GM12878 (cell line): ENCODE data around the gene CAMP. TPM values are rescaled to one million over a fixed set of nuclear protein-coding genes. Genes with fewer than 3 reads are reported as not detected.

Source experiments
- ATAC-seq: fragments of 200-7000 bp; cut with Tn5 transposase; 3 replicates; pipeline ENCODE4 v1.9.1; 2020; ENCODE audit warnings: mild to moderate bottlenecking, moderate library complexity
- BruUV-seq: library from RNA; stranded (reverse); fragments of 400-500 nt; replicated peaks from 2 replicates; lab custom pipeline; 2021; lab: Mats Ljungman, UMichigan
- CTCF ChIA-PET: fragments of 300-600 bp; sonication (Branson Sonifier 250); formaldehyde crosslinking; extraction: SDS; loops from one replicate; lab custom pipeline; 2021; ENCODE audit warnings: inconsistent platforms; lab: Yijun Ruan, JAX
- POLR2A ChIA-PET: fragments of 350-600 bp; formaldehyde crosslinking; extraction: SDS; loops from one replicate; lab custom pipeline; 2021; ENCODE audit warnings: inconsistent platforms; lab: Charles Lee
- RAD21 ChIA-PET: fragments of 300-600 bp; sonication (Branson Sonifier 250); formaldehyde crosslinking; loops from one replicate; lab custom pipeline; 2023; ENCODE audit warnings: antibody characterized with exemption; ENCODE audit not compliant: unreplicated experiment; lab: Charles Lee
- SMC1A ChIA-PET: fragments of 300-600 bp; sonication (Branson Sonifier 250); formaldehyde crosslinking; loops from one replicate; lab custom pipeline; 2023; ENCODE audit not compliant: unreplicated experiment, uncharacterized antibody; lab: Charles Lee
- DNase-seq: peaks from one replicate; pipeline ENCODE4 v3.0.0-alpha.2; 2011; ENCODE audit warnings: low read depth, low spot score
- FAIRE-seq: peaks from 3 replicates; lab custom pipeline; 2011; peaks lifted over from hg19 to GRCh38; lab: Jason Lieb, UNC
- H2AFZ ChIP-seq: 2 replicates; pipeline ENCODE4 v1.6.0; 2011; ENCODE audit warnings: low read depth, low read length, control low read depth; ENCODE audit not compliant: control insufficient read depth
- H3K27ac ChIP-seq: 2 replicates; pipeline ENCODE4 v1.5.1; 2011; ENCODE audit warnings: control low read depth; ENCODE audit not compliant: control insufficient read depth, insufficient read depth
- H3K27me3 ChIP-seq, 2 experiments: replicated peaks in 1 of 2; 2 replicates each; pipeline versions ENCODE4 v1.6.0 to v1.6.1; 2011; ENCODE audit warnings: low read length in 1 of 2; ENCODE audit not compliant: control insufficient read depth in 2 of 2, insufficient read depth in 2 of 2
- H3K36me3 ChIP-seq, 2 experiments: 2 replicates each; pipeline ENCODE4 v1.5.1; 2011; ENCODE audit warnings: low read length in 1 of 2; ENCODE audit not compliant: control insufficient read depth in 2 of 2, insufficient read depth in 2 of 2
- H3K4me1 ChIP-seq: 2 replicates; pipeline ENCODE4 v1.6.1; 2011; ENCODE audit warnings: mild to moderate bottlenecking, low read length, moderate library complexity, mixed read lengths; ENCODE audit not compliant: control insufficient read depth, insufficient read depth
- H3K4me2 ChIP-seq: 2 replicates; pipeline ENCODE4 v1.6.0; 2011; ENCODE audit warnings: control low read depth; ENCODE audit not compliant: control insufficient read depth, insufficient read depth
- H3K4me3 ChIP-seq: fragments of 200-600 bp; sonication (generic); 2 replicates; pipeline ENCODE4 v1.5.1; 2016
- H3K79me2 ChIP-seq: 2 replicates; pipeline ENCODE4 v1.6.0; 2011; ENCODE audit warnings: low read length; ENCODE audit not compliant: control insufficient read depth, insufficient read depth
- H3K9ac ChIP-seq: 2 replicates; pipeline ENCODE4 v1.8.0; 2011; ENCODE audit warnings: low read length, control low read depth, mixed read lengths; ENCODE audit not compliant: control insufficient read depth, insufficient read depth
- H3K9me3 ChIP-seq: replicated peaks from 3 replicates; pipeline ENCODE4 v1.5.1; 2011; ENCODE audit warnings: mild to moderate bottlenecking, low read length; ENCODE audit not compliant: control insufficient read depth, insufficient read depth
- H4K20me1 ChIP-seq: 2 replicates; pipeline ENCODE4 v1.6.0; 2011; ENCODE audit not compliant: control insufficient read depth, insufficient read depth
- BCLAF1 ChIP-seq: fragments of 450-650 bp; IDR thresholded peaks from 2 replicates; pipeline ENCODE4 v1.6.1; 2017; ENCODE audit warnings: antibody characterized with exemption, mild to moderate bottlenecking, moderate library complexity
- NR2F1 ChIP-seq: fragments of 450-650 bp; conservative IDR thresholded peaks from 2 replicates; pipeline ENCODE4 v1.6.1; 2017; ENCODE audit warnings: mild to moderate bottlenecking
- TCF7 ChIP-seq: IDR thresholded peaks from 2 replicates; pipeline ENCODE4 v1.6.1; 2014; ENCODE audit warnings: antibody characterized with exemption, borderline replicate concordance
- WGBS: methylation state at CpG from one replicate; pipeline ENCODE4 v1.1.6; 2016; ENCODE audit warnings: low lambda C conversion rate; ENCODE audit not compliant: insufficient replicate concordance, insufficient coverage; ENCODE audit errors: missing lambda C conversion rate; 5-methylcytosine and 5-hydroxymethylcytosine counted together
- in situ Hi-C: fragments of 300-500 bp; cut with MboI; formaldehyde crosslinking; loops from 9 replicates; pipeline ENCODE4 v1.14.3; 2018; ENCODE audit warnings: mixed read lengths
- intact Hi-C: fragments of 100-400 bp; cut with micrococcal nuclease; formaldehyde crosslinking; loops from one replicate; pipeline ENCODE4 v1.14.2; 2022; ENCODE audit not compliant: unreplicated experiment
- polyA plus RNA-seq, 11 experiments: library from polyadenylated mRNA; depleted of rRNA in 4 of 11; unstranded in 6 of 11; stranded (reverse) in 5 of 11; fragments of >200 nt; fragmentation: Nextera tagmentation in 4 of 11; fragmentation: Illumina TruSeq in 1 of 11; extraction: Ambion mirVana in 4 of 11; extraction: Trizol in 1 of 11; gene quantifications; 1 replicate in 1 of 11; 2 replicates in 10 of 11; pipeline versions ENCODE4 v1.2.1 to v1.2.3, GENCODE V29; 2011 to 2016; ENCODE audit warnings: inconsistent platforms in 2 of 11, missing spikeins in 2 of 11, low read depth in 1 of 11
- total RNA-seq, 4 experiments: library from RNA; depleted of rRNA in 3 of 4; stranded (reverse); fragments of >200 nt in 3 of 4; fragmentation: Illumina TruSeq in 1 of 4; extraction: Trizol in 1 of 4; gene quantifications; 2 replicates each; pipeline versions ENCODE4 v1.2.1 to v1.2.3, GENCODE V29; 2013 to 2021

Gene CAMP
- total and polyA plus RNA-seq, 10 of the 15 experiments (the other 5 are each of a cell fraction or from before 2014, with no cell fraction given) = 0.76 to 34.3 (median 7.6) TPM

- ChIA-PET SMC1A (interaction anchor here (7.4 kb wide), 1 partner anchor 200 kb away, joined by 57 read pairs; no protein-coding TSS in a partner anchor), RAD21 (interaction anchor here (0.7 to 1.4 kb wide), 4 partner anchors 32 to 200 kb away, joined by 3 to 5 read pairs (median 4); no protein-coding TSS in a partner anchor), CTCF (interaction anchor here (1.0 to 16.5 kb wide), 2 partner anchors 164 to 199 kb away, joined by 3 to 267 read pairs; no protein-coding TSS in a partner anchor), POLR2A (interaction anchor here (0.6 kb wide), 1 partner anchor 431 kb away, joined by 4 read pairs; no protein-coding TSS in a partner anchor)
- 0% methylated on average over 1 of the region's 1 CpG for WGBS
- FAIRE-seq = no peak
- DNase-seq = no peak
- intact Hi-C loops (no loop called here), in situ Hi-C loops (no loop called here)
- no peaks in the 10 kb centered on the region for H3K27me3 ChIP-seq
- no peaks in the 10 kb centered on the region for H4K20me1 ChIP-seq
- no peak for TF ChIP-seq NR2F1
- TF ChIP-seq BCLAF1 = no peak
- TF ChIP-seq TCF7 = no peak
- no peak for ATAC-seq
- no peaks in the 10 kb centered on the region for H3K36me3 ChIP-seq
- peaks cover 2% of the 10 kb centered on the region; the same call in 1 of the 2 replicates for H3K79me2 ChIP-seq
- no TSS peak for BruUV-seq
- peaks cover 23% of the 10 kb centered on the region for H3K4me1 ChIP-seq
- no peaks in the 10 kb centered on the region for H3K9me3 ChIP-seq
- H3K9ac ChIP-seq = no peak overlapping the region
- no peak overlapping the region for H2AFZ ChIP-seq
- no peak overlapping the region for H3K4me3 ChIP-seq
- no peak overlapping the region for H3K27ac ChIP-seq
- H3K4me2 ChIP-seq = no peak overlapping the region
These were observed 13.2 kb downstream of the CAMP start for GRCh38 chr3:48236531-48236930.
